Smooth muscle cell (in vitro differentiated cells): Measurements from ENCODE around the gene RAPGEF2. TPM values are rescaled to one million over a fixed set of nuclear protein-coding genes. Genes with fewer than 3 reads are reported as not detected.

Source experiments
- DNase-seq: peaks from one replicate; lab custom pipeline; 2025; ENCODE audit not compliant: unreplicated experiment; lab: John Stamatoyannopoulos, UW
- H2AFZ ChIP-seq: fragments of 200-600 bp; sonication (generic); 2 replicates; pipeline ENCODE4 v1.6.0; 2016; ENCODE audit warnings: antibody characterized with exemption, low read depth, mild to moderate bottlenecking
- H3F3A ChIP-seq: fragments of 200-600 bp; sonication (generic); 2 replicates; pipeline ENCODE4 v1.6.0; 2017; ENCODE audit warnings: antibody characterized with exemption, low read depth
- H3K27ac ChIP-seq: fragments of 200-600 bp; sonication (generic); 2 replicates; pipeline ENCODE4 v1.5.1; 2016; ENCODE audit warnings: low read depth, mild to moderate bottlenecking
- H3K27me3 ChIP-seq: fragments of 200-600 bp; sonication (generic); 2 replicates; pipeline ENCODE4 v1.6.1; 2016; ENCODE audit warnings: low read depth, mild to moderate bottlenecking
- H3K36me3 ChIP-seq: fragments of 200-600 bp; sonication (generic); 2 replicates; pipeline ENCODE4 v1.5.1; 2016; ENCODE audit warnings: low read depth
- H3K4me1 ChIP-seq: fragments of 200-600 bp; sonication (generic); 2 replicates; pipeline ENCODE4 v1.5.1; 2016; ENCODE audit warnings: low read depth
- H3K4me2 ChIP-seq: fragments of 200-600 bp; sonication (generic); 2 replicates; pipeline ENCODE4 v1.6.0; 2016; ENCODE audit warnings: mild to moderate bottlenecking
- H3K4me3 ChIP-seq: fragments of 200-600 bp; sonication (generic); 2 replicates; pipeline ENCODE4 v1.5.1; 2016; ENCODE audit warnings: mild to moderate bottlenecking
- H3K79me2 ChIP-seq: fragments of 200-600 bp; sonication (generic); 2 replicates; pipeline ENCODE4 v1.6.0; 2016; ENCODE audit warnings: low read depth, mild to moderate bottlenecking
- H3K9ac ChIP-seq: fragments of 200-600 bp; sonication (generic); 2 replicates; pipeline ENCODE4 v1.6.0; 2016; ENCODE audit warnings: low read depth
- H3K9me3 ChIP-seq: fragments of 200-600 bp; sonication (generic); replicated peaks from 2 replicates; pipeline ENCODE4 v1.5.1; 2016; ENCODE audit warnings: low read depth
- H4K20me1 ChIP-seq: fragments of 200-600 bp; sonication (generic); 2 replicates; pipeline ENCODE4 v1.6.0; 2016; ENCODE audit warnings: low read depth
- WGBS: methylation state at CpG from one replicate; pipeline ENCODE4 v1.1.7; 2016; ENCODE audit warnings: low lambda C conversion rate; 5-methylcytosine and 5-hydroxymethylcytosine counted together
- polyA plus RNA-seq: library from polyadenylated mRNA; unstranded; fragments of >200 nt; fragmentation: Nextera tagmentation; extraction: Ambion mirVana; gene quantifications from 2 replicates; pipeline ENCODE4 v1.2.1, GENCODE V29; 2016
- total RNA-seq: library from RNA; depleted of rRNA; stranded (reverse); fragments of >200 nt; gene quantifications from 2 replicates; pipeline ENCODE4 v1.2.3, GENCODE V29; 2014
- TF ChIP-seq, protein P1 (sequence below): fragments of 200-600 bp; sonication (generic); IDR thresholded peaks from 2 replicates; pipeline ENCODE4 v1.5.1; 2017; ENCODE audit warnings: borderline replicate concordance, mild to moderate bottlenecking, antibody characterized with exemption; ENCODE audit not compliant: insufficient read depth, poor library complexity, severe bottlenecking

The RAPGEF2 gene
- total and polyA plus RNA-seq, 2 experiments from 2014 or later, result 7.4 to 44.7 TPM

DNA sequence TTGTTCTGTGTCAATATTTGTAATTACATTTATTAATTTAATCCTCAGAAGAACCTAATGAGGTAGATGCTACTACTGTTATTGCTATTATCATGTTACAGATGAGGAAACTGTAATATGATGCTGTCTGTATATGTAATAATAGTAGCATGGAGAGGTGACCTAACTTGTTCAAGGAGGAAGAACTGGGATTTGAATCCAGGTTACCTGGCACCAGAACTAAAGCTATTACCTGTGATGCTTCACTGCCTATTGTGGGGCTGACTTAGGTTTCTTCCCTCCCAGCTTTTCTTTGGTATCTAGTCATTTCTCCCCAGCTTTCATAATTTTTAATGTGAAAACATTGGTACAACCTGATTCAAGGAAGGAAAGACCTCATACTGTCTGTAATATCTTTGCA is 43.6 kb downstream of the RAPGEF2 start:
- peaks cover 99% of the 10 kb centered on the region for H4K20me1 ChIP-seq

DNA sequence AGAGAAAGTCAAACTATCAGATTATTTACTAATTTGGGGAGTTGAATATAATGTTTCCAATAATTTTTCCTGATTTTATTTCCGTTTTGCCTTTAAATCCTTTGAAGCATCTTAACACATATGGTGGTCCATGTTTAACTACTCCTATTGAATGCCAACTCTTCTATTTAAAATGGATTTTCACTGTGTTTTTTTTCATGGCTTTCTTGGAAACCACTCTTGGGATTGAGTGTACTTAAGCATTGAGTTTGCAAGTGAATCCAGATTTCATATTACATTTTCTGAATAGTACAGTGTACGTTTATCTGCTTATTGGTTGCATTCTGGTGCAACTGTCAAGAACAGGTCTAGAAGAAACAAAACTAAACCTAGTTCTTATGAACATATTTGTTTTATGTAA is 45.6 kb downstream of the RAPGEF2 start:
- Histone ChIP-seq H3K27ac (no peak overlapping the region), H4K20me1 (peaks cover 100% of the 10 kb centered on the region), H3K27me3 (no peaks in the 10 kb centered on the region), H3K9me3 (no peaks in the 10 kb centered on the region), H3K9ac (no peak overlapping the region), H3K4me3 (no peak overlapping the region), H3K79me2 (peaks cover 95% of the 10 kb centered on the region), H3F3A (no peaks in the 10 kb centered on the region), H3K4me2 (no peak overlapping the region), H3K36me3 (no peaks in the 10 kb centered on the region), H2AFZ (no peak overlapping the region), H3K4me1 (no peaks in the 10 kb centered on the region)
- TF ChIP-seq, protein P1, sequence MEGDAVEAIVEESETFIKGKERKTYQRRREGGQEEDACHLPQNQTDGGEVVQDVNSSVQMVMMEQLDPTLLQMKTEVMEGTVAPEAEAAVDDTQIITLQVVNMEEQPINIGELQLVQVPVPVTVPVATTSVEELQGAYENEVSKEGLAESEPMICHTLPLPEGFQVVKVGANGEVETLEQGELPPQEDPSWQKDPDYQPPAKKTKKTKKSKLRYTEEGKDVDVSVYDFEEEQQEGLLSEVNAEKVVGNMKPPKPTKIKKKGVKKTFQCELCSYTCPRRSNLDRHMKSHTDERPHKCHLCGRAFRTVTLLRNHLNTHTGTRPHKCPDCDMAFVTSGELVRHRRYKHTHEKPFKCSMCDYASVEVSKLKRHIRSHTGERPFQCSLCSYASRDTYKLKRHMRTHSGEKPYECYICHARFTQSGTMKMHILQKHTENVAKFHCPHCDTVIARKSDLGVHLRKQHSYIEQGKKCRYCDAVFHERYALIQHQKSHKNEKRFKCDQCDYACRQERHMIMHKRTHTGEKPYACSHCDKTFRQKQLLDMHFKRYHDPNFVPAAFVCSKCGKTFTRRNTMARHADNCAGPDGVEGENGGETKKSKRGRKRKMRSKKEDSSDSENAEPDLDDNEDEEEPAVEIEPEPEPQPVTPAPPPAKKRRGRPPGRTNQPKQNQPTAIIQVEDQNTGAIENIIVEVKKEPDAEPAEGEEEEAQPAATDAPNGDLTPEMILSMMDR, result no peak
- no peak for DNase-seq
- WGBS, result 94% methylated on average over 2 of the region's 2 CpGs

More for the DNA sequence above, 43.6 kb downstream of the RAPGEF2 start:
- H3K4me3 ChIP-seq, result no peak overlapping the region
- H3K36me3 ChIP-seq, result no peaks in the 10 kb centered on the region
- H3K4me2 ChIP-seq, result no peak overlapping the region
- TF ChIP-seq, protein P1, result no peak
- no peak for DNase-seq
- H3K9me3 ChIP-seq, result no peaks in the 10 kb centered on the region
- H3K9ac ChIP-seq, result no peak overlapping the region
- H3K79me2 ChIP-seq, result peaks cover 95% of the 10 kb centered on the region
- H3K4me1 ChIP-seq, result no peaks in the 10 kb centered on the region
- no peaks in the 10 kb centered on the region for H3F3A ChIP-seq
- H2AFZ ChIP-seq, result no peak overlapping the region
- H3K27ac ChIP-seq, result no peak overlapping the region
- H3K27me3 ChIP-seq, result no peaks in the 10 kb centered on the region

DNA sequence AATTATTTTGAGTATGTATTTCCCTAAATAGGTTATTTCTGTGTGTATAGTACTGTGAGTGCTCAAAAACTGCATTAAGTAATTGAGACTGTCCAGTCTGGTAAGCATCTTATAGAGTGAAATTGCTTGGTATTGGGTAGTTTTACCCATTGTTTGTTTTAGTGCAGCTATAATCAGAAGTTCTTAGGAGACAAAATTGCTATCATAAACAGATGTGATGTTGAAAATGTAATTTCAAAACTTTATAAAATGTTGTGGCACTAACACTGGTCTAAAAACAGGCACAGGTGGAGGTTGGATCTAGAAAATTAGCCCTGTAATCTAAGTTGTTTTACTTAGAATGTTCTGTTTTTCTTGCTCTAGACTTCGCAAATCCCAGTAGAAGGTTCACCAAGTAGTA is 46.8 kb downstream of the RAPGEF2 start:
- H3K4me3 ChIP-seq, result no peak overlapping the region
- no peaks in the 10 kb centered on the region for H3F3A ChIP-seq
- no peak overlapping the region for H3K27ac ChIP-seq
- H3K4me1 ChIP-seq, result no peaks in the 10 kb centered on the region
- 100% methylated on average over 1 of the region's 1 CpG for WGBS
- no peak overlapping the region for H2AFZ ChIP-seq
- no peak overlapping the region for H3K9ac ChIP-seq
- no peaks in the 10 kb centered on the region for H3K9me3 ChIP-seq
- no peak overlapping the region for H3K4me2 ChIP-seq
- H3K36me3 ChIP-seq, result no peaks in the 10 kb centered on the region
- TF ChIP-seq, protein P1, result no peak
- H3K79me2 ChIP-seq, result peaks cover 96% of the 10 kb centered on the region
- no peak for DNase-seq
- H4K20me1 ChIP-seq, result peaks cover 100% of the 10 kb centered on the region
- H3K27me3 ChIP-seq, result no peaks in the 10 kb centered on the region

DNA sequence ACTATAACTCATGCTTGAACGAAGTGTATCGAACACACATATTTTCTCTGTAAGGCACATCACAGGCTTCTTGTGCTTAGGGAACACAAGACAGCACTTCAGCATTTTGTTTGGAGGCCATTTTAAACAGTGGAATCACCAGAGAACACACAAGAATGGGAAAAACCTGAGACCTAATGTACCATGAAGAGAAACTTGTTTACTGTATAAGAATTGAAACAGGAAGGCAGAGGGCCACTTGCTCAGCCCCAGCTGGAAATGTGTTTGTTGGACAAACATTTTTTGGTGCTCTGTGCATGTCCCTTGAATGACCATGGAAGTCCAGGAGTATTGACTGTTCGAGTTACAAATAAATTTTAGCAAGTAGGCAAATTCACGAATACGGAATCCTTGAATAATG is 47.5 kb downstream of the RAPGEF2 start:
- Histone ChIP-seq H3K27me3 (no peaks in the 10 kb centered on the region), H3K36me3 (no peaks in the 10 kb centered on the region), H3K4me2 (no peak overlapping the region), H2AFZ (no peak overlapping the region), H3K9ac (no peak overlapping the region), H3K4me1 (peaks cover 5% of the 10 kb centered on the region), H3K27ac (no peak overlapping the region), H3K9me3 (no peaks in the 10 kb centered on the region), H3K79me2 (peaks cover 98% of the 10 kb centered on the region), H3F3A (no peaks in the 10 kb centered on the region), H3K4me3 (no peak overlapping the region), H4K20me1 (peaks cover 100% of the 10 kb centered on the region)
- DNase-seq, result no peak
- 94% methylated on average over 5 of the region's 5 CpGs for WGBS
- TF ChIP-seq, protein P1, result no peak
